GOT3 (cell line): Measurements from ENCODE around the gene FAM117B.
"Not testable (repeated sequence)": the region's sequence is repeated elsewhere in the genome, so short reads cannot be mapped to it uniquely, and the experiment has no call there.

Experiments used
- DNase-seq: peaks from one replicate; lab custom pipeline; 2025; ENCODE audit warnings: mixed read lengths; lab: John Stamatoyannopoulos, UW

FAM117B gene

GRCh38 chr2:202703091-202703490, 68.3 kb downstream of the FAM117B start:
- no peak for DNase-seq

- no peak for DNase-seq
These were observed 69.5 kb downstream of the FAM117B start for GRCh38 chr2:202704248-202704647.

GRCh38 chr2:202705446-202706020, 70.8 kb downstream of the FAM117B start:
- no peak for DNase-seq

- DNase-seq, result not testable (repeated sequence)
These were observed 80.5 kb downstream of the FAM117B start for GRCh38 chr2:202714971-202715935.

- DNase-seq, result no peak
These were observed 81.4 kb downstream of the FAM117B start for GRCh38 chr2:202716114-202716718.

- DNase-seq, result no peak
These were observed 82.3 kb downstream of the FAM117B start for GRCh38 chr2:202716953-202717597.

- no peak for DNase-seq
These were observed 83.0 kb downstream of the FAM117B start for GRCh38 chr2:202717598-202718310.

- DNase-seq, result no peak
These were observed 83.8 kb downstream of the FAM117B start for GRCh38 chr2:202718614-202719013.

- DNase-seq, result no peak
These were observed 85.5 kb downstream of the FAM117B start for GRCh38 chr2:202720226-202720625.

GRCh38 chr2:202721621-202722020, 86.9 kb downstream of the FAM117B start:
- no peak for DNase-seq

- no peak for DNase-seq
These were observed 89.0 kb downstream of the FAM117B start for GRCh38 chr2:202723746-202724145.

- no peak for DNase-seq
These were observed 91.3 kb downstream of the FAM117B start for GRCh38 chr2:202726070-202726469.

- no peak for DNase-seq
These were observed 102.1 kb downstream of the FAM117B start for GRCh38 chr2:202736826-202737225.

- DNase-seq, result no peak
These were observed 108.8 kb downstream of the FAM117B start for GRCh38 chr2:202743613-202744012.

- DNase-seq, result no peak
These were observed 114.7 kb downstream of the FAM117B start for GRCh38 chr2:202749477-202749876.

GRCh38 chr2:202750763-202751427, 116.1 kb downstream of the FAM117B start:
- DNase-seq, result no peak

GRCh38 chr2:202752071-202752470, 117.3 kb downstream of the FAM117B start:
- DNase-seq, result no peak

GRCh38 chr2:202754936-202755335, 120.2 kb downstream of the FAM117B start:
- no peak for DNase-seq

- DNase-seq, result no peak
These were observed 121.8 kb downstream of the FAM117B start for GRCh38 chr2:202756598-202756997.

GRCh38 chr2:202757339-202757738, 122.6 kb downstream of the FAM117B start:
- no peak for DNase-seq

GRCh38 chr2:202758128-202758527, 123.4 kb downstream of the FAM117B start:
- DNase-seq, result no peak
